Progenitor cell of endocrine pancreas (in vitro differentiated cells): ENCODE measurements around the gene CTNS. TPM values are rescaled to one million over a fixed set of nuclear protein-coding genes. Genes with fewer than 3 reads are reported as not detected.
A peak's percentile ranks its signal among the peaks of the same experiment; 100 is the strongest.

Experiments
- DNase-seq: peaks from one replicate; pipeline ENCODE4 v3.0.0; 2021; ENCODE audit warnings: low spot score; ENCODE audit not compliant: unreplicated experiment
- H3K27ac Mint-ChIP-seq: 2 replicates; pipeline ENCODE4 v1.8.0; 2021; ENCODE audit warnings: mild to moderate bottlenecking, moderate library complexity, mixed read lengths
- H3K27me3 Mint-ChIP-seq: 2 replicates; pipeline ENCODE4 v1.8.0; 2021; ENCODE audit warnings: mixed read lengths
- H3K36me3 Mint-ChIP-seq: 2 replicates; pipeline ENCODE4 v1.8.0; 2022; ENCODE audit warnings: mixed read lengths; ENCODE audit not compliant: insufficient read depth
- H3K4me1 Mint-ChIP-seq: 2 replicates; pipeline ENCODE4 v1.8.0; 2021; ENCODE audit warnings: low read depth, mixed read lengths
- H3K4me3 Mint-ChIP-seq: 2 replicates; pipeline ENCODE4 v1.8.0; 2021; ENCODE audit warnings: low read depth, mild to moderate bottlenecking, moderate library complexity, mixed read lengths
- H3K9me3 Mint-ChIP-seq: 2 replicates; pipeline ENCODE4 v1.8.0; 2021; ENCODE audit warnings: low read depth, mixed read lengths
- total RNA-seq: library from RNA; stranded (reverse); gene quantifications from 2 replicates; pipeline ENCODE4 v1.2.1, GENCODE V29; 2021
- TF ChIP-seq, protein P1 (sequence below): fragments of 200-600 bp; sonication (generic); IDR thresholded peaks from one replicate; pipeline ENCODE4 v1.5.0; 2021; ENCODE audit warnings: antibody characterized with exemption, mild to moderate bottlenecking; ENCODE audit not compliant: unreplicated experiment

The CTNS gene
- total RNA-seq, 1 donor from 2014 or later, result 16.4 TPM

DNA sequence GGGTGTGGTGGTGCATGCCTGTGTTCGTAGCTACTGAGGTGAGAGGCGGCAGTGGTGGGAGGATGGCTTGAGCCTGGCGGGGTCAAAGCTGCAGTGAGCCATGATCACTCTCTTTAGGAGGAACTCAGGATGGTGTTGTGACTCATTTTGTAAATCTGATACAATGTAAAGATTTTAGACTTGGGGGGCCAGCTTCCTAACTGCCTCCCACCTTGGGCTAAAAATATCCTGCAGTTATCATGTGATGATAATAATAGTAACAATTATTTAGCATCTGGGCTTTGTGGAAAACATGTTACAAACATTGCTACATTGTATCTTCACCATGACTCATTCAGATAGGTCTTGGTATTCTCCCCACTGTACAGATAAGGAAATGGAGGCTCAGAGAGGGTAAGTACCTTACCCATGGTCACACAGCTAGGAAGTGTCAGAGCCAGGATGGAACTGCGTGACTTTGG, 7.4 kb downstream of the CTNS start:
- no peaks in the 10 kb centered on the region for H3K9me3 Mint-ChIP-seq
- H3K4me3 Mint-ChIP-seq, result no peak overlapping the region
- no peak for DNase-seq
- peaks cover 3% of the 10 kb centered on the region for H3K4me1 Mint-ChIP-seq
- H3K36me3 Mint-ChIP-seq, result peaks cover 2% of the 10 kb centered on the region
- no peak overlapping the region for H3K27ac Mint-ChIP-seq
- TF ChIP-seq, protein P1, sequence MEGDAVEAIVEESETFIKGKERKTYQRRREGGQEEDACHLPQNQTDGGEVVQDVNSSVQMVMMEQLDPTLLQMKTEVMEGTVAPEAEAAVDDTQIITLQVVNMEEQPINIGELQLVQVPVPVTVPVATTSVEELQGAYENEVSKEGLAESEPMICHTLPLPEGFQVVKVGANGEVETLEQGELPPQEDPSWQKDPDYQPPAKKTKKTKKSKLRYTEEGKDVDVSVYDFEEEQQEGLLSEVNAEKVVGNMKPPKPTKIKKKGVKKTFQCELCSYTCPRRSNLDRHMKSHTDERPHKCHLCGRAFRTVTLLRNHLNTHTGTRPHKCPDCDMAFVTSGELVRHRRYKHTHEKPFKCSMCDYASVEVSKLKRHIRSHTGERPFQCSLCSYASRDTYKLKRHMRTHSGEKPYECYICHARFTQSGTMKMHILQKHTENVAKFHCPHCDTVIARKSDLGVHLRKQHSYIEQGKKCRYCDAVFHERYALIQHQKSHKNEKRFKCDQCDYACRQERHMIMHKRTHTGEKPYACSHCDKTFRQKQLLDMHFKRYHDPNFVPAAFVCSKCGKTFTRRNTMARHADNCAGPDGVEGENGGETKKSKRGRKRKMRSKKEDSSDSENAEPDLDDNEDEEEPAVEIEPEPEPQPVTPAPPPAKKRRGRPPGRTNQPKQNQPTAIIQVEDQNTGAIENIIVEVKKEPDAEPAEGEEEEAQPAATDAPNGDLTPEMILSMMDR, result no peak
- H3K27me3 Mint-ChIP-seq, result no peaks in the 10 kb centered on the region

DNA sequence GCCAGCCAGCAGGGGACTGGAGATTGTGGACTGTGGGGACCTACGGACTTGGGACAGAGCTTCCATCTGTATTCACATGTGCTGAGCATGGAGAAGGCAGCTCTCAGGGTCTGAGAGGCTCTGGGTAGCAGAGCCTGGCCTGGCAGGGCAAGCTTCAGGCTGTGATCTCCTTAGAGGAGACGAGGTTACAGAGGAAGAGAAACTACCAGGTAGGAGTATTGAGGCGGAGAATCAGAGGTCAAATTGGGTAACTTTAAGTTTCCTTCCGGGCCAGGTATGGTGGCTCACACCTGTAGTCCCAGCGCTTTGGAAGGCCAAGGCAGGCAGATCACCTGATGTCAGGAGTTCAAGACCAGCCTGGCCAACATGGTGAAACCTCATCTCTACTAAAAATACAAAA, 8.8 kb downstream of the CTNS start:
- no peaks in the 10 kb centered on the region for H3K9me3 Mint-ChIP-seq
- peaks cover 2% of the 10 kb centered on the region for H3K36me3 Mint-ChIP-seq
- no peak overlapping the region for H3K27ac Mint-ChIP-seq
- H3K27me3 Mint-ChIP-seq, result no peaks in the 10 kb centered on the region
- peaks cover 3% of the 10 kb centered on the region for H3K4me1 Mint-ChIP-seq
- TF ChIP-seq, protein P1, result no peak
- H3K4me3 Mint-ChIP-seq, result no peak overlapping the region
- DNase-seq, result no peak

DNA sequence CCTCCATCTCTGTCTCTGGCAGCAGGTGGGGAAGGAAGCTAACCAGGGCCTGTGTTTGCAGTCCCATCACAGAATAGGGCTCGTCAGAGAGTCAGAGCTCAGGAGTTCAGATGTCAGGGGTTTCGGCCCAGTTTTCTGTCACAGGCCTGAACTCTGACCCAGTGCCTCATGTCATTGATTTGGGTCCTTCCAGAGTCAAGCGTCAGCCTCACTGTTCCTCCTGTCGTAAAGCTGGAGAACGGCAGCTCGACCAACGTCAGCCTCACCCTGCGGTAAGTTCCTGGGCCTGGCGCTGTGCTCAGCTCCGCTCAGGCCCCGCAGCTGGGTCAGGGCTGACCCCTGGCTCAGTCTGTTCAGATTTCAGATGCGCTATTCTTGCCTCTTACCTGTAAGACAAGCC, 10.7 kb downstream of the CTNS start:
- TF ChIP-seq, protein P1, result no peak
- no peak overlapping the region for H3K4me3 Mint-ChIP-seq
- H3K27ac Mint-ChIP-seq, result peak overlapping the region; percentile 24
- no peaks in the 10 kb centered on the region for H3K27me3 Mint-ChIP-seq
- H3K9me3 Mint-ChIP-seq, result no peaks in the 10 kb centered on the region
- peaks cover 2% of the 10 kb centered on the region for H3K36me3 Mint-ChIP-seq
- DNase-seq, result no peak
- peaks cover 3% of the 10 kb centered on the region for H3K4me1 Mint-ChIP-seq

DNA sequence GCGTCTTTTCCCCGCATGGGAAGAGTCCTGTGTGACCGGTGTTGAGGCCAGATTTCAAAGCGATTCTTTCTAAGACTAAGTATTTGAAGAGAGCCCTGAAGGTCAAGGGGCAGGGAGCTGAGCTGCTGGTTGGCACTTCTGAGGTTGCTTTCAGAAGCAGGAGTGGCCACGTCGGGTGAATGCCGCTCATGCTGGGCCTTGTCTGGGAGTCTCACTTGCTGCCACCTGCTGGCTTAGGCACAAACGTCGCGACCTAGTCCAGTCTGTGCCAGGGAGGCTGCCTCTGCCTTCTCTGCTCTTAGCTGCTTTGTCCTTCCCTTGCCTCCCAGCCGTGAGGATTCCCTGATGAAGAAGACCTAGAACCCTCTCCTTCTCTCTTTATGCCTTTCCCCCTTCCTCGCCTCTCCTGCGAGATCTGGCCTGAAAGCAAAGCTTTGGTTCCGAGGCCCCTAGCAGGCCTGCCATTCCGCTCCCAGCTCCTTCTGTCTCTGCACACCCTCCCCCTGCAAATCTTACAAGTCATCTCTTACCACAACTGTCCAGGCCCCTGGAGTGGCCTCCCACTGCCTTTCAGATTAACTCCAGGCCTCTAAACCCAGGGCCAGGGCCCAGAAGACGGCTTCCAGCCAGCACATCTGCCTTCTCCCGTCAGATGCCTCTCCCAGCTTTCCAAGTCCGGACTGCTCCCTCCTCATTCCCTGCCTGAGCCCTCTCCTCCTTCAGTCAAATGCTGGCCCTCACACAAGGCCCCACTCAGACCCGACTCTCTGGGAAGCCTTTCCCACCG, 11.4 kb downstream of the CTNS start:
- no peaks in the 10 kb centered on the region for H3K9me3 Mint-ChIP-seq
- TF ChIP-seq, protein P1, result peak; percentile 69
- H3K4me1 Mint-ChIP-seq, result peaks cover 3% of the 10 kb centered on the region
- peak overlapping the region; percentile 38 for H3K27ac Mint-ChIP-seq
- peak; percentile 54 for DNase-seq
- H3K36me3 Mint-ChIP-seq, result peaks cover 2% of the 10 kb centered on the region
- no peaks in the 10 kb centered on the region for H3K27me3 Mint-ChIP-seq
- H3K4me3 Mint-ChIP-seq, result no peak overlapping the region

DNA sequence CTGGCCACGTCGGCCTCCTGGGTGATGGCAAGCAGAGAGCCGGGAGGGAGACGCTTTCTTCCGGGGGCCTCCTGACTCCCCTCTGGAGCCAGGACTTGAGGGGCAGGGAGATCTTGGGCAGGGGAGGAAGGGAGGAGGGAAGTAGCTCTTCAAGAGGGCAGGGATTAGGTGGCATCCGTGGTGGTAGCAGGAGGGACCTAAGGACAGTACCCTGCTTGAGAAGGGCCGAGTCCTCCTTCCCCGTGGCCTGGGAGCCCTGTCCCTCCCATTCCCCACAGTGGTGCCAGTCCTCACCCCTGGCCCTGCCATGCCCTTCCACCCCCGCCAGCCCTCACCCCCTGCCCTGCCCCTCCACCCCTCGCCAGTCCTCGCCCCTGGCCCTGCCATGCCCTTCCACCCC, 19.2 kb downstream of the CTNS start:
- Mint-ChIP-seq H3K4me1 (no peaks in the 10 kb centered on the region), H3K27ac (no peak overlapping the region), H3K9me3 (no peaks in the 10 kb centered on the region), H3K36me3 (no peaks in the 10 kb centered on the region), H3K27me3 (no peaks in the 10 kb centered on the region), H3K4me3 (no peak overlapping the region)
- TF ChIP-seq, protein P1, result no peak
- DNase-seq, result no peak
